GM18499 (cell line): Measurements from ENCODE around the gene OR51B6.
"Not testable (repeated sequence)": the region's sequence is repeated elsewhere in the genome, so short reads cannot be mapped to it uniquely, and the experiment has no call there.

Experiments used
- ATAC-seq: cut with Tn5 transposase; IDR thresholded peaks from one replicate; pipeline ENCODE4 v1.9.1; 2021; ENCODE audit warnings: moderate number of reproducible peaks; ENCODE audit not compliant: insufficient read depth, unreplicated experiment

Gene OR51B6

GRCh38 chr11:5351208-5351607 is at the start of gene OR51B6:
TSS of gene OR51B6 (plus strand) at chr11:5351508. CDS start at chr11:5351508, 0 bp downstream.
- ATAC-seq: no peak

GRCh38 chr11:5301846-5302245 is 49.5 kb upstream of the OR51B6 start, which contains the start of gene OR51B4:
TSS of gene OR51B4 (minus strand) at chr11:5301946. CDS start at chr11:5301946, 0 bp downstream.
- ATAC-seq: no peak

DNA sequence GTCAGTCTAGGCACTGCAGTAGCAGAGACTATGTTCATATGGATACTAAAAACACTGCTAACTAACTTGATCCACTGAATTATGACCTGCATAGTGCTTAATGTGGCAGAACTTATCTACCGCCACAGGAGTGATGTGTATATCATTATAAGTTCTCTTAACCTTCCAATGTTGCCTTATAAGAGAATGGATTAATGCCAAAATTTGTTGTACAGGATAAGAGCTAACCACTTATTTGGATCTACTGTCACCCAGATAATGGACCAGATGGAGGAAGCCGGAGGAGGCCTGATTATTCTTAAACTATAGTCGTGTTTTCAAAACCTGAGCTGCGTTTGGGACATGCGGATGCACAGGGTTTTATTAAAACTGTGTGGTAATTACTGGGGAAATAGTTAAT is 47.7 kb upstream of the OR51B6 start:
- ATAC-seq: no peak

DNA sequence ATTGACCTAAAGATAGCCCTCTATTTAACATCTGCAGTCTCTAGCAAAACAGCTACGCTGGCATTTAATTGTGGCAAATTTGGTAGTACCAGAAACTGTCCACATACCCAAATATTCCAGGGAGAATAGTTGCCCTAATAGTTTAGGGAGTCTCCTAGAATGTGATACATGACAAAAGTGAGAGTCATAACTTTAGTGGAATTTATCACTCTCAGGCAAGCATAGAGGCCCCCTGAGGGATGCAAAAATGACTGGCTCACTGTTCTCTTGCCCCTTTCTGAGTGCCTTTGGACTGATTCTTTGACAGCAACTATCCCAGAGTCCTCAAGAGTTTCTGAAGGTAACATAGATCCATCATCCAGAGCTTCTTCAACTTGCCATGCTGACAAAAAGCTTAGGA is 47.3 kb upstream of the OR51B6 start:
- ATAC-seq: no peak

DNA sequence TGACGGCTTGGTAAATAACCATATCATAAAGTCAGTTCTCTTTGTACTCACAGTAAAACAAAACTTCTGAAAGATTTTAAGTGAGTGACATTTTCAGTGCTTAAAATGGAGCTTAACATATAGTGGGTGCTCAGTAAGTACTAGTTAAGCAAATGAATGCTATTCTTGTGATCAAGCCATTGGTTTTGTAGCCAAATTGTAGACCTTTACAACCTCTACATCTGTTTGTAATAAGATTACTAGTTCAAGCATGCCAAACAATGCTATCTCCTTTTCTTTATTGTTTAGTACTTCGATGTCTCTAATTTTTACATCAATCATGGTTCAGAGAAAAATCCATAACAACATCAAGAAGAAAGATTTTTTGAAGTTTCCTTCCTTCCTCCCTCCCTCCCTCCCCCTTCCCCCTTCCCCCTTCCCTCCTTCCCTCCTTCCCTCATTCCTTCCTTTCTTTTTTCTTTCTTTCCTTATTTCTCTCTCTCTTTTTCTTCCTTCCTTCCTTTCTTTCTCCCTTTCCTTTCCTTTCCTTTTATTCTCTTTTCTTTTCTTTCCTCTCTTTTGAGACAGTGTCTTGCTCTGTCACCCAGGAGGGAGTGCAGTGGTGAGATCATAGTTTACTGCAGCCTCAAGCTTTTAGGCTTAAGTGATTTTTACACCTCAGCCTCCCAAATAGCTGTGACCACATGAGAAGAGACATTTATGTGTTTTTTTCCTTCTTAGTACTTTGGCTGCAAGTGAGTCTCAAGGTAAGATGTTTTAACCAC is 43.9 kb upstream of the OR51B6 start:
- ATAC-seq: no peak

GRCh38 chr11:5310423-5310822 is 40.9 kb upstream of the OR51B6 start:
- ATAC-seq: no peak

DNA sequence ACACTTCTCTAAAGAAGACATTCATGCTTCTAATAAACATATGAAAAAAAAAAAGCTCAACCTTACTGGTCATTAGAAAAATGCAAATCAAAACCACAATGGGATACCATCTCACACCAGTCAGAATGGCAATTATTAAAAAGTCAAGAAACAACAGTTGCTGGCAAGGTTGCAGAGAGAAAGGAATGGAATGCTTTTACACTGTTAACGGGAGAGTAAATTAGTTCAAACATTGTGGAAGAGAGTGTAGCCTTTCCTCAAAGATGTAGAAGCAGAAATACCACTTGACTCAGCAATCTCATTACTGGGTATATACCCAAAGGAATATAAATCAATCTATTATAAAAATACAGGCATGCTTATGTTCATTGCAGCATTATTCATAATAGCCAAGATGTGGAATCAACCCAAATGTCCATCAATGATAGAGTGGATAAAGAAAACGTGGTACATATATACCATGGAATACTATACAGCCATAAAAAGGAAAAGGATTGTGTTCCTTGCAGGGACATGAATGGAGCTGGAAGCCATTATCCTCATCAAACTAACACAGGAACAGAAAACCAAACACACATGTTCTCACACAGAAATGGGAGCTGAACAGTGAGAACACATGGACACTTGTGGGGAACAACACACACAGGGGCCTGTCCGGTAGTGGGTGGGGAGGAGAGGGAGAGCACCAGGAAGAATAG is 37.8 kb upstream of the OR51B6 start:
- not testable (repeated sequence) for ATAC-seq

DNA sequence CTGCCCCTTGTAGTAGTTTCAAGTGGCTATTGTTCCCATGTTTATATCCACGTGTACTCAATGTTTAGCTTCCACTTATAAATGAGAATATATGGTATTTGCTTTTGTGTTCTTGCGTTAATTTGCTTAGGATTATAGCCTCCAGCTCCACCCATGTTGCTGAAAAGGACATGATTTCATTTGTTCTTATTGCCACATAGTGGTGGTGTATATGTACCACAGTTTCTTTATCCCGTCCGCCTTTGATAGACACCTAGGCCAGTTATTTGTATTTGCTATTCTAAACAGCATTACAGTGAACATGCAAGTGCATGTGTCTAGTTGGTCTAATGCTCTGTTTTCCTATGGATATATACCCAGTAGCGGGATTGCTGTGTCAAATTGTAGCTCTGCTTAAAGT is 34.0 kb upstream of the OR51B6 start:
- no peak for ATAC-seq

DNA sequence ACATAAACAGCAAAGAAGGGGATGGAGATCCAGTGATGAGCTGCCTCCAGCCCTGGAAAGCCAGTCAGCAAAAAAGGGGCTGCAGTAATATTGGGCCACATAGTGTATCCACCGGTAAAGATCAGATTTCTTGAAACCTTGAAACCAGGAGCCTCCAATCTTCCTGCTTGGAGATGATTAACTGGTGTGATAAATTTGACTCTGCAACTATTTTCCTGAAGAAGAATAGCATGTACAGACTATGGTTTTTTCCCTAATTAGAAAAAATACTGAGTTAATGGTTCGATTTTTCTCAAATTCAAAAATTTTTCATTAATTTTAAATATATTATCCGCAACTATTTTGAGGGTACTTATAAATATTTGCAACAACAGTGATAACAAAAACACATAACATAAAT is 27.1 kb upstream of the OR51B6 start, which contains the start of gene OR51B2:
OR51B2 (minus strand) TSS at position 101 of the 400 bp plus-strand sequence; CDS start at position 101, 0 bp downstream.
- no peak for ATAC-seq

GRCh38 chr11:5335170-5335569 is 16.1 kb upstream of the OR51B6 start:
- ATAC-seq: no peak

DNA sequence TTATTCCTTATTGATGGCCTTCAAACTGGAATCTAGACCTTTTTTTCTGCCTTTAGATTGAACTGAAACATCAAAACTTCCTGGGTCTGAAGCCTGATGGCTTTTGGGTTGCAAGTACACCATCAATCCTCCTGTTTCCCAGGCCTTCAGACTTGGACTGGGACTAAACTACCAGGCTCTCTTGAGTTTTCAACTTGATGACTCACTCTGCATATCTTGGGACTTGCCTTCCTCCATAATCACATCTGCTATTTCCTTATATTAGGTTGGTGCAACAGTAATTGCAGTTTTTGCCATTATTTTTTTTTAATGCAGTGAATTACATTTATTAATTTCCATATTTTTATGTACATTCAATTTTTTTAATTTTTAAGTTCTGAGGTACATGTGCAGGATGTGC is 15.0 kb upstream of the OR51B6 start:
- ATAC-seq: no peak

GRCh38 chr11:5337253-5337652 is 14.1 kb upstream of the OR51B6 start:
- ATAC-seq: not testable (repeated sequence)

- ATAC-seq: peak; percentile 45
Measured at GRCh38 chr11:5339771-5340322, 11.5 kb upstream of the OR51B6 start.

- no peak for ATAC-seq
Measured at GRCh38 chr11:5343474-5344335, 7.6 kb upstream of the OR51B6 start, which contains the start of gene OR51B5. TSS of gene OR51B5 (minus strand) at chr11:5343524. CDS start at chr11:5343524, 0 bp downstream.

GRCh38 chr11:5345831-5346230 is 5.5 kb upstream of the OR51B6 start:
- ATAC-seq: no peak

DNA sequence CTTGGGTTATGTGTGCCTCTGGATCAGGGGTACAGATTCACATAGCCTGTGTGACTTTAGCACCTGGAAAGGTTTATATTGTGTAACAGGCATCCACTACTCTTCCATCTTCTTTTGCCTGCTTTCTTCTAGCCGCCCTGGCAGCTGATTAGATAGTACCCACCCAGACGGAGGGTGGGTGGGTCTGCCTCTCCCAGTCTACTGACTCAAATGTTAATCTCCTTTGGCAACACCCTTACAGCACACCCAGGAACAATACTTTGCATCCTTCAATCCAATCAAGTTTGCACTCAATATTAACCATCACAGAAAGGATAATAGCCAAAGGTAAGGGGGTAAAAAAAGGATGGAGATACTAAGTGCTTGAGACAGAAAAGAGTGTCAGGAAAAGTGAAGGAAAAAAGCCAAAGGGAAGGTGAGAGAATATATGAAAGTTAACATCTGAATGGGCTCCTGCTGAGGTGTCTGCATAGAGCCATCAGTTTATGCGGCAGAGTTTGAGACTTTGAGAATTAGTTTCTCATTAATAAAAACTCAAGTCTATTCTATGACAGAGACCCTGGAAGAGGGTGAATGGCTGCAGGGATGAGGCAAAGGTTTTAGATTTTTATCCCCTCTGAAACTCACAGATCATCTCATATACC is 2.6 kb upstream of the OR51B6 start:
- ATAC-seq: no peak

- ATAC-seq: no peak
Measured at GRCh38 chr11:5349550-5349949, 1.8 kb upstream of the OR51B6 start.

- not testable (repeated sequence) for ATAC-seq
Measured at GRCh38 chr11:5356031-5356430, 4.7 kb downstream of the OR51B6 start.

DNA sequence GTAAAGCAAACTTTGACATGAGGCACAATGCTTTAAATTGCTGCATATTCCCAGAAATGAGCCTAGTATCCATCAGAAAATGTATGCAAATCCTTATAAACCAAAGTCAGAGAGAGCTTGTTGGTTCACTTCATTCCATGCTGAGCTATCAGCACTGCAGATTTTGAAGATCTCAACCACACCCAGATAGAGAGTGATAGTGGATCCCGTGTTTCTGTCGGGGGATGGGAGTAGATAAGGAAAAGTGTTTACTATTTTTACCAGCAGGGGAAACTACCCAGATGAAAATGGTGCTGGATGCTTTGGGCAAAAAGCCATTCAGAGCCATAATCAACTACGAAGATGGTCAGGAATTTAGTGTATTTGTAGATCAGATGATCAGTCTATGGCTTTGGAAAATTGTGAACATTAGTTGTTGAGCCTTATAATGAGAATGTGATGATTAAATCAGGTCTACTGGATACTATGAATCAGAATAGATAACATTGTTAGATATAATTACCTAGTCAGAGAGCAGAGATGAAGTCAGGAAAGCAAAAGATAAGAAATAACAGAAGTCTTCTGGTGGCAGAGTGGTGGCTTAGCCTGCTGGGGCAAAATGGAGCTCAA is 10.8 kb downstream of the OR51B6 start:
- no peak for ATAC-seq
